Fibroblast of villous mesenchyme (primary cell): ENCODE results near the gene EPN3. TPM values are rescaled to one million over a fixed set of nuclear protein-coding genes. Genes with fewer than 3 reads are reported as not detected.

Source experiments
- DNase-seq: peaks from one replicate; pipeline ENCODE4 v3.0.0-alpha.2; 2010; ENCODE audit warnings: low read depth
- H3K4me3 ChIP-seq: 2 replicates; pipeline ENCODE4 v1.5.1; 2011; ENCODE audit warnings: low read depth, mild to moderate bottlenecking, low read length
- CTCF ChIP-seq: IDR thresholded peaks from 2 replicates; pipeline ENCODE4 v1.5.1; 2012; ENCODE audit warnings: low read depth, mild to moderate bottlenecking, low read length; ENCODE audit not compliant: insufficient read depth
- total RNA-seq: library from RNA; depleted of rRNA; stranded (reverse); fragments of >200 nt; gene quantifications from 2 replicates; pipeline ENCODE4 v1.2.3, GENCODE V29; 2012

The EPN3 gene
- total RNA-seq, 1 donor = under 0.01 TPM

GRCh38 chr17:50541716-50542688 lies 9.5 kb downstream of the EPN3 start:
- TF ChIP-seq CTCF = peak; percentile 18
- H3K4me3 ChIP-seq = peak overlapping the region; percentile 61
- peak; percentile 77 for DNase-seq

GRCh38 chr17:50542795-50543774 lies 10.6 kb downstream of the EPN3 start:
- DNase-seq = no peak
- peak overlapping the region; percentile 61 for H3K4me3 ChIP-seq
- no peak for TF ChIP-seq CTCF

- no peak for TF ChIP-seq CTCF
- no peak for DNase-seq
- H3K4me3 ChIP-seq = no peak overlapping the region
Observed at GRCh38 chr17:50544516-50544915, 12.0 kb downstream of the EPN3 start.

- no peak for TF ChIP-seq CTCF
Observed at GRCh38 chr17:50545311-50545710, 12.8 kb downstream of the EPN3 start.

GRCh38 chr17:50546701-50547034 lies 14.1 kb downstream of the EPN3 start:
- no peak overlapping the region for H3K4me3 ChIP-seq
- TF ChIP-seq CTCF = no peak
- DNase-seq = no peak

More at GRCh38 chr17:50545311-50545710, 12.8 kb downstream of the EPN3 start:
- no peak overlapping the region for H3K4me3 ChIP-seq
- no peak for DNase-seq

GRCh38 chr17:50547035-50547735 lies 14.7 kb downstream of the EPN3 start, which contains the start of gene SPATA20:
SPATA20 (plus strand) TSS chr17:50547174; CDS start chr17:50547209, 35 bp downstream.
- TF ChIP-seq CTCF = peak; percentile 95
- DNase-seq = peak; percentile 92
- H3K4me3 ChIP-seq = peak within 1 kb of the TSS; percentile 73
